ENCODE measurements around the gene MRPL16.
"Not testable (repeated sequence)": the region's sequence is repeated elsewhere in the genome, so short reads cannot be mapped to it uniquely, and the experiment has no call there.

MRPL16 gene

DNA sequence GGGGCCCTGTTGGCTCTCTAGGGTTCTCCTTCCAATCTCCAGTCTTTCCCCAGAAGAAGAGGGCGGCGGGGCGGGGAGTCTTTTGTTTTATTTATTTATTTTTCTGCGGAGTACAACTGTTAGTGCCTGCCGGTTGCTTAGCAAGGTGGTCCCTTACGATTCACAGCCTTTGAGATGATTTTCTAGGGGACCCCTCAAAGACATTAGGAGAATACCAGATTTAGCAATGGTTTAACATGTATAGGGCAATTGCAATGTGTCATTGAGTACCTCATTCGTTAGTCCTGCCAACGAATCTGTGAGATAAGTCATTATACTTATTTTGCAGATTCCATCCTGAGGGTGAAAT, 307 bp upstream of the MRPL16 start:
- no peak for DNase-seq

DNA sequence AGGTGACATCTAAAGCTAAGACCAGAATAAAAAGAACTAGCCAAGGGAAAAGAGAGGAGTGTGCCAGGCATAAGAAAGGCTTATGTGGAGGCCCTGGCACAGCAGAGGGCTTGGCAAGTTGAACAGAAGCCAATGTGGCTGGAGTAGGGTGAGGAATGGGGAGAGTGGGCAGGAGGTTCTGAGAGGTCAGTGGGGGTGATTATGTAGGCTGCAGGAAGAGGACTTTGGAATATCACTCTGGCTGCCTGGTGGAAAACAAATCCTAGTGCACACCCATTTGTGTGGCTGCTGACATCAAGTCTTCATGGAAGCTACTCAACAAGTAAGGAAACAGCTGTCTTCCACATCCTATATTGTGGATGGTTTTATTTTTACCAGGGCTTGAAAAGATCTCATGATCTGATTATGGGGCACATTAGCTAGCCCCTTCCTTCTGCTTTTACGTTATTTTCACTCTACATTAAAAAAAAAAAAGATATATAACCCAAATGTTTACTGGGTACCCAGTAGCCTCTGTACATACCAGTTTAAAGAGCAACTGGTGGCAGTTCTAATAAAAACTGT, 3.4 kb downstream of the MRPL16 start:
- DNase-seq, result no peak

DNA sequence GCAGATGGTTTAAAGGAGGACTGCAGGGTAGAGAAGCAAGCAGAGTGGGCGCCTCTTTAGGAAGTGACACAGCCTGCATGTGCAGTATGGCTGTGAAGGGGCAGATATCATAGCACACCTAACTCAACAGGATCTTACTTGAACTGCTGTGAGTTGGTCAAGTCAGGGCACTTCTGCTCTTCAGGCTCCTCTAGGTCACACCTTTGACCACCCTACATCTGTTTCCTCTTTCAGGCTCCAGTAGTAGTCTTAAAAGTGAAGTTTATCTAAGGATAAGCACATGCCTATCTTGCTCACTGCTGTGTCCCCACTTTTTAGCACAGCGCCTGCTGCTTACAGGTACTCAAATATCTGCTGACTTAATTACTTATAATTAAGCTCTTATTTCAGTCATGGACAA, 6.5 kb downstream of the MRPL16 start:
- DNase-seq, result no peak

DNA sequence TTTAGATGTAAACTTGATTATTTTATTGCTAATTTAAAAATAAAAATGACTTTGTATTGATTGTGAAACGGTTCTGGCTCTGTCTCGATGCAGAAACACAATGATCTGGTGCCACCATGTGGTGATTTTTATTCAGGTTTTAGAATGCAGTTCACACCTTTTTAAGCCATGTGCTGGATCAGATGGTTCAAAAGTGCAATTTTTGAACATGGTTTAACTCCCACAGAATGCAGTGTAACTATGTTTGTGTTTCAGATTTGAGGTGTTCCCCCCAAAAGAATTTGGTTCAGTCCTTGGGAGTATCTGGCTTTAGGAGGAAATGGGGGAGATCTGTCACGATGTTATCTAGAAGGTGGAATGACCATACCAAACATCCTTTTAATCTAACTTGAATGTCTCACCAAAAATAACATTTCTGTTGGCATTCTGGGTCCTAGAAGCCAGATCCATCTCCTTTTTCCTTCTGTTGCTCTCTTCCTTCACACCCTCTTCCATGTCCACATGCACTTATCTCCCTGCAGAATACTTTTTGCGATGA, 7.9 kb downstream of the MRPL16 start:
- no peak for DNase-seq

DNA sequence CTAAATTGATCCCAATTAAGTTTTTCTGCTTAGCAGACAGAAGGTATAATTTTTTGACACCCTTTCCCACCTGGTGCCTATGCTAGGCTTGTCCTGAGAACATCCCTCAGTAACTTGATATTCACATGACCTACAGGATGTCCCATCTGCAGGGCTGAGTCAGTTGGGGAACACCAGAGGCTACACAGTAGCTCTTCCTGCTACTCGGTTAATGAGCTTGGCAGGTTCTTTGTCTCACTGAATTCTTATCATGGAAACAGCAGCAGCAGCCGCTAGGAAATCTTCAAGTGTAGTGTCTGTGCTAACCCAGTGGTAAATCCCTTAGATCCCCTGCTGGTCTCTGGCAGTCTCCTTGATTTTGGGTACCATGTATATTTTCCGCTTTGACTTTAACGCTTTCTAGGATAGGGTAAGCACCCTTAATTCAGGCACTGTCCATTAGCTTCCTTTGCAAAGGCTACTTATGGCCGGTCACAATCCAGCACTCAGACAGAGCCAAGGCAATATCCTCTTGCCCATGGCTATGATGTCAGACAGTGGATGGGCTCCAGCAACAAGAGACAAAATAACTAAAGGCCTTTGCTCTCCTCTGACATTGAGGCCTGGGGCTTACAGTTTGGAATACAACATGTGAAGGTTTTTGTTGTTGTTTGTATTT, 8.5 kb downstream of the MRPL16 start:
- DNase-seq, result no peak

DNA sequence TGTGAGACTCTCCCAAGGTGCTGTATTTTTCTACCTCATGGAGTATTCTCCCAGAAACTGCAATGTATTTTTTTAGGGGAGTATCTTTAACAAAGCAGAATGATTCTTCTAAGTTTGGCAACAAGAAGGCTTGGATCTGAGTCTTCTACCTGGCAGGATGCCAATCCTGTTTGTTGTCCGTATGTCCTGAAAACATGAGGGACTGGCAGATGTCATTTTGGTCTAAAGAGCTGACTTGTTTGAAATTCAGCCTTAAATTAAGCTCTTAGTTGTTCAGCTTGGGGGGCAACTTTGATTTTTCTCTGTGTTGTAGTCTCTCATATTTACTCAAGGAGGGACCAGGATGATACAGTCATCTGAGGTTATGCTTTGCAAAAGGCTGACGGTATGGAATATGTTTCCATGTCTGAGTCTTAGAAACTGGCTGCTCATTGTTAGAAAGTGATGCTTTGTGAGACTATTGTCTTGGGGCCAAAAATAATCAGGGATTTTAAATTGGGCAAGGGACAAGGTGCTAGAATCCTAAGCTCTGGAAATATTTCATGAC, 9.3 kb downstream of the MRPL16 start:
- no peak for DNase-seq

DNA sequence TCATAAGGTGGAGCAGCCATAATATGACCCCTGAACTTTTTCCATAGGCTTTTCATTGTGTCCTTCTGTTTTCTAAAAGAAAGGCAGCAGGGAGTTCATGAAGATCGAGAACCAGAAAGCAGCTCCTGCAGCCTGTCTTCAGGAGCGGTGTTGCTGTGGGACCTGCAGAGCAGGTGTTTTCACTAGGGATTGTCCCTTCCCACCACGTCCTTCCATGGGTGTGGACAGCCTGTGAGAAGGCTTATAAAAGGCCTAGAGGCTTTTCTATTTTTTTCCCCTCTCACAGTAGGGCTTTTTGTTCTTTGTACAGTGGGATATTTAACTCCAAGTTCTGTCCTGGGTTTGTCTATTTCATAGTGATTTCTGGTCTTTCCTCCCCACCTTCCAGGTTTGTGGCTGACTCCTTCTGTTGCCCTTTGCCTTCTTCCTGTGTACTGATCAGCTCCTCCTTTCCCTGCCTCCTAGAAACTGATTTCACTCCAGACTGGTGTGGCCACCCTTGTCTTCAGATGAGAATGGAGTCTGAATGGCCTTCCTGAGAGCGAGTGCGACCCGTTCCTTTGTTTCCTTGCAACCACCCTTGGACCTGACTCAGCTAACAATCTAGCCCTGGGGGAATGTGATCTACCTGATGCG, 10.1 kb downstream of the MRPL16 start:
- DNase-seq, result no peak

DNA sequence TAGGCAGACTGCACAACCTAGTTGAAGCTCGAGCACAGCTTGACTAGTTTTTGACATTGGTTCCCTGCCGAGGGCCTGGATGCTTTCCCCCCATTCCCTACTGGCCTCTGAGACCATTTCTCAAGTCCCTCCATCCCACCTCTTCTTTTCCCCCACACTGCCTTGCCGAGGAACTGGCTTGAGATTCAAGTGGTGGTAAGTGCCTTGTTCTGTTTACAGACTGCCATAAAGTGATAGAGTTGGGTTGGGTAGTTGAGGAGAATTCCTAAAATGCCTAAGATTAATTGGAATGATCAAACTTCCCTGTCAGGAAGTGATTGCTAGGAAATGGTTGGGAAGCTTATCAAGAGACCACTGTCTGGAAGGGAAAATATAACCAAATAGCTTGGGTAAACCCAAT, 16.2 kb downstream of the MRPL16 start:
- DNase-seq, result no peak

DNA sequence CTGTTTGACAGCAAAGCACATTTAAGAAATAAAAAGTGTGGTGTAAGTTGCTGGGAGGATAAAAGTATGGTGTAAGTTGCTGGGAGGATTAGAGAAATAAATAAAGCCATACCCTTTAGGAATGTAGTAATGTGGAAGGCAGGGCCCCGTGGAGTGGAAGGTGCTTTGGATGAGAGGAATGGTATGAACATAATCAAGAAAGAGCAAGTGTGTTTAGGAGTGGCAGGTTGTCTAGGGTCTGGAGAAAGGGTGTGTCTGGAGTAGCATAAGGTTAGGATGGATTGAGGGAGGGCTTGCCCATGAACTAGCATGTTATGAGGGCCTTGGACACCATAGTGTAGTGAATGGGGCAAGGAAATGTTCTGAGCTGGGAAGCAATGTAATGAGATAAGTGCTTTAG, 18.1 kb downstream of the MRPL16 start:
- DNase-seq, result no peak

DNA sequence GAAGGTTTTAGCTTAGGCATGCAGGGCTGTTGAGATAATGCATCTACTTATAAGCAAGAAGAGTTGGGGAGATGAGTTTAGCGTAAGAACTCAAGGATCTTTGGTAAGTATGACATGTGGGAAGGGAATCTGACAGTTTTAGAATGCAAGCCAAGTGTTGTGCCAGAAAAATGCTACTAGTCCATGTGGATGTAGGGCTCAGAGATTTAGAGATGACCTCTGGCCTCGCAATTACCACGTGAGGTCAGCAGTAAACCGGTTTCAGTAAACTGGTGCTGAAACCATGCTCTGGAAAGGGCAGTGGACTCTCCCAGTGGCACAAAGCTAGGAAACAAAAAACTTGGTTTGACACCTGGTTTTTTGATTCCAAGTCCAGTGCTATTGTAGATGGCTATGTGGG, 18.9 kb downstream of the MRPL16 start:
- no peak for DNase-seq

DNA sequence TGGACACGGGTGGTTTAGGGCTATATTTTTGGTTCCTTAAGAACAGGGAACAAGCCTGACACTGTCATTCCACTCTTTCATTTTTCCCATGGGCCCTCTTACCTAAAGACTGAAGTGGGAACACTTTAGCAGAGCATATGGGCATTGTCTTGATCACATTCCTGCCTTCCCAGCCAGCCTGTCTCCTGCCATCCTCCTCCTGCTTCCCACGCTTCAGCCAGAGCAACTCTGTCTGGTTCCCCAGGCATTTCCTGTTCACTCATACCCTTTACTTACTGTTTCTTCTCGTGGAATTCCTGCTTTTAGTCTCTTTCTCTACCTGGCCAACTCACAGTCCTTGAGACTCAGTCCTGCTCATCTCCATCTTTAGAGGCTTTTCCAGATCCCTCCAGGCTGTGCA, 22.8 kb downstream of the MRPL16 start:
- DNase-seq, result no peak

DNA sequence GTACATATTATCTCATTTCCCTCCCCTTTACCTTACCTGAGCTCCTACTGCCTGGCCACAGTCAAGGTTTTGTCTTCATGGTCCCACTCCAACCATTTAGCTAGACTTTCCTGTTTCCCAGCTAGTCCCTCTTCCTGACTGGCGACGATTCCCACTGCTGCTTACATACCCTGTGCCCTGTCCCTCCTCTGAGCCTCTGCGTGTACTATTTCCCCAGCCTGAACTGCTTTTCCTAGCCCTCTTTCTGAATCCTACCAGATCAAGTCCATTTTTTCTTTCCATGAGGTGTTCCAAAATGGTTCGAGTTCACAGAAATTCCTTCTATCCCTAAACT, 23.4 kb downstream of the MRPL16 start:
- DNase-seq, result no peak

DNA sequence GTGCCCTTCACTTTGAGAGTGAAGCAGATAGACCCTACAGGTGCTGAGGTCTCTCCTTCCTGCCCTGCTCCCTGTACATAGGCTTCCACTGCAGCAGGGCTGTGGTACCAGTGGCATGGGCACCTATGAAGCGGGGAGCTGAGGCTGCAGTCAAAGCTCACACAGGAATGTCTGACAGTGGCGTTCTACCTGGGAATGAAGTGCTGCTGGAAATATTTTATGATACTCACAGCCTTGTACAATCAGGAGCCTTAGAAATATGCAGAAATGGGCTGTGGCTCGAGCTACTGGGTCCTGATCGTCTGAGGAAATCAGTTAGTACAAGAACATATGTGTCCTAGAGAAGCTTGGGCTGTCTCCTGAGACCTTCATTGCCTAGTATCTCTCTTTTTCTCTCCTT, 24.8 kb downstream of the MRPL16 start:
- DNase-seq, result no peak

DNA sequence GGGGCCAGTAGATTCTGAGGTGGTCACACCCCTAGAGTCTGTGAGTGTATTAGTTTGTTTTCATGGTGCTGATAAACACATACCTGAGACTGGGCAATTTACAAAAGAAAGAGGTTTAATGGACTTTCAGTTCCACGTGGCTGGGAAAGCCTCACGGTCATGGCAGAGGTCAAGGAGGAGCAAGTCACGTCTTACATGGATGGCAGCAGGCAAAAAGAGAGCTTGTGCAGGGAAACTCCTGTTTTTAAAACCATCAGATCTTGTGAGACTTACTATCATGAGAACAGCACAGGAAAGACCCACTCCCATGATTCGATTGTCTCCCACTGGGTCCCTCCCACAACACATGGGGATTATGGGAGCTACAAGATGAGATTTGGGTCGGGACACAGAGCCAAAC, 26.1 kb downstream of the MRPL16 start:
- not testable (repeated sequence) for DNase-seq

DNA sequence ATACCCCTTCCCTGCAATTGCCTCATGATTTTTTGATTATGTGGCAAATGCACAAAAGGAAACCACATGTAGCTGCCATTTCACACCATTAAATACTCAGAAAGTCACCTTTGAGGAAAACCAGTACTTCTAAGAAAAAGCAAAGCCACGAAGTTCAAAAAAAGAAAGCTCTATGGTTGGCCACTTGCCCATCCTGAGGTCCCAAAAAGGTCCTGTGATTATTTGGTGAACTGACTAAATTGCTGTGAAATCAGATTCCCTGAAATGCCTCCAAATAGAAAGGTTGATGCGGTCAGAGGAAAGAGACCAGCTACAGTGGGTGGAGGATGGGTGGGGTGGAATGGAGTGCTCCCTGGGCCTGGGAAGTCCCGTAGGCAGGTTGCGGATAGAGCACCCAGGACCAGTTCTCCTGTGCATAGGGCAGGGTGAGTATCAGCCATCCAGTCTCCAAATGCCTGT, 26.9 kb downstream of the MRPL16 start:
- no peak for DNase-seq

DNA sequence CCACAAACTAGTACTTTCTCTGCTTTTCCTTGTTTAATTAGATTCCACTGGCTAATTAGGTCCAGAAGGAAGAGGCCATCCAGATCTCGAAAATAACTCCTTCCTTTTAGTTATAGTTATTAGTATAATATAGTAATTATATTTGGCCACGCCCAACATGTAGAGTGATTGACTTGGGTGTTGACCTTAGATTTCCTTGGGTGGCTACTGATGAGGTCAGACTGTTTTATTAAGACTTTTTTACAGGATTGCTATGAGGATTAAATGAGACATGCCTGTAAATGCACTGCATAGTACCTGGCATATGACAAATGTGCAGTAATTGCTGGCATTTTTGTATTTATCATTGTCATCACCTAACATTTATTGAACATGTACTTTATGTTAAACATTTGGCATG, 28.5 kb downstream of the MRPL16 start:
- no peak for DNase-seq

DNA sequence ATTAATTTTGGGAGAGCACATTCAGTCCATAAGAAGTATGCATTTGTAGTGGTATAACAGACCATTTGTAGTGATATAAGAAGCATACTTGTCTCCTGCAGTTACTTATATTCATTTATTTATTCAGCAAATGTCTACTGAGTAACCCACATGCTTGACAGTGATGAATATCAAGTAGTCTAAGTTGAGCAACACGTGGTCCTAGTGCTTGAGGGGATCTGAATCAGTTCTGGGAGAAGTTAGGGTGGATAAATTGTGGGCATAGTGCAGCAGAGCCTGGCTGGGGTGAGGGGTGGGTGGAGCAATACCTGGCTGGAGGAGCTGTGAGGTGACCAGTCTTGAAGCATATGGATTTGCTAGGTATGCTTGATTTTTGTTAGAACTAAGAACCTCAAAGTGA, 31.1 kb downstream of the MRPL16 start:
- DNase-seq, result no peak

DNA sequence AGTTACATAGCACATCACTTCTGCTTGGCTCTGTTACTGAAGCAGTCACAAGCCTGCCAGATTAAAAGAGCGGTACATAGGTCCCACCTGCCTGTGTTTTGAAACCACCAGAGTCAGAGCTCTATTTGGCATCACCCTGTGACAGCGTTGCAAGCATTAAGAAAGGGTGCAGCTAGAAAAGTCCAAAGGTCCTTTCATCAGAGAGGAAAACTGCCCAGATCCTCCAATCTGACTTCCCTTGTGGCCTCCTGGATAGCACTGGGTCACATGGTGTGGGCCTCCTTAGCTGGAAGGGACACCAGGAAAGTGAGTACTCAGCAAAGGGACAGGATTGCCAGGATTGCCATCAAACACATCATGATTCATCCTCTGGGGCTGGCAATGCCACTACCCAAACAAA, 32.5 kb downstream of the MRPL16 start:
- DNase-seq, result no peak

DNA sequence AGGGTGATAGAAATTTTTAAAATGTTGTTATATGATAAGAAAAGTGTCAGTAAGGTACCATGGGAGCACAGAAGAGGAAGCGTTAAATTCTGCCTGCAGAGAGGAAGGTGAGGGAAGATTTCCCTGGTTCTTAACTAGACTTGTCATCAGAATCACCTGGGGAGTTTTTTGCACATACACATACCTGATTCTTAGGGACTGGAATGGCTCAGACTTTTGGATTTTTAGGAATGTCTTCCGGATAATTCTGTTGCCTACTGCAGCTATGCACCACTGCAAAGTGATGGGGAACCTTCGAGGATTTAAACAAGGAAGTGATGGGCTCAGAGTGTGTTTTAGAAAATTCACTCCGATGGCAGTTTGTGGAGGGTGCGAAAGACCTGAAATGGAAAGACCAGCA, 33.5 kb downstream of the MRPL16 start:
- no peak for DNase-seq

DNA sequence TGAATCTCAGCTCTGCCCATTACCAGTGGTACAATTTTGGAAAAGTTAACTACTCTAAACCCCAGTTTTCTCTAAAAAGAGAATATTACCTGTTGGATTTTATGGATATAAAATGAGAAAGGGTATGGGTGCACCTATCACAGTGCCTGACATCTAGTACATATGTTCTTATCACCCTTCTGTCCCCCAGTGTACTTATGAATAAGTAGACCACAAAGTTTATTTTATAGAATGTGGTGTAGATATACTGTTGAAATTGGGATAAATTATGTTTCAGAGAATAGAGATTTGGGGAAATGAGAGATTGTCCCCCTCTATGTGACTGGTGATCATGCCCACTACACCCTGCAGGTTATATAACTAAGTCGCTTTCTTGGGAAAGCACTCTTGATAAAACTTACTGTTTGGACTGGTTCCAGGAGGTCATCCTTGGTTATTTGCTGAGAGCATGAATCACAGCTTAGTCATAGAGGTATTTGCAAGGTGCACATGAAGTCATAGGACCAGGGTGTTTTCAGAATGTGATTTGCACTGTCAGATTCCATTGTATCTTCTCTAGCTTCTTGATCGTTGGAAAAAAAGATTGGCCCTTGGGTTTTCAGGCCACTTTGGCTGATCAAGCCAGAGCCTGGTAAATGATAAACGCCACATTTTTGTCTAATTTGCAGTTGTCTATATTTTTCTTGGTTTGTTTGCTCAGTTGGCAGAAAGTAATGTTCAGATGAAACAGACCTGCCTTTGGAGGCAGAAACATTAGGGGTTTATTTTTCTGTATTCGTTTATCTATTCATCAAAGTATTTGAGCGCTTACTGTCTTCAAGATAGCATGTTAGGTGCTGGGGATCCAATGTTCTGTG, 34.1 kb downstream of the MRPL16 start:
- DNase-seq, result no peak

DNA sequence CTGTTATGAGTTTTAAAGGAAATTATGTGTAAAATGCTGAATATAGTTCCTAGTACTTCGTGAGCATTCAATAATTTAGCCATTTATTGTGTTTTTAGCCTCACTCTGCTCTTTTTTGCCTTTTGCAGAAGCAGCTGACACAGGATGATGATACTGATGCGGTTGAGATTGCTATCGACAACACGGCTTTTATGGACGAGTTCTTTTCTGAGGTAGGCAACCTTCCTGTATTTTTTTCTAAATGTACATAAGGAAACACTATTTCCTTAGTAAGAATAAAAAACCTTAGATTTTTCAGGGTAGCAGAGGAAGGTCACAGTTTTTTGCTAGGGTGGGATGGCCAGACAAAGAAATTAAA, 37.5 kb downstream of the MRPL16 start:
- DNase-seq, result no peak

DNA sequence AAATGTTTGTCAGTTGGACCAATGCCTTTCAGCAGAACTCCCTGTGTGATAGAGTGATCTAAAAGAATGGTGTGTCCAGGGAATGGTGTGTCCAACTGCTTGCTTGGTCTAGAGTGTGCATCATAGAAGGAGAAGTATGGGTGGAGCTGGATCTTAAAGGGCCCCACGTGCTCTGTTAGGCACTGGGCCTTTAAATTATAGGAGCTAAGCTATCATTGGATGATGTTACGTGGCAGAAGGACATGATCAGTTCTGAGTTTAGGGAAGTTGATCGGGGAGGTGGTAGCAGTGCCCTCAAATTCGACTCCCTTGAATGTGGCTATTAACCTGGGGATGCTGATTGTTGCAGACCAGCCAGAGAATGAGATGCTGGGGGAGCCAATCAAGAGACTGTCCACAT, 39.0 kb downstream of the MRPL16 start:
- DNase-seq, result no peak

DNA sequence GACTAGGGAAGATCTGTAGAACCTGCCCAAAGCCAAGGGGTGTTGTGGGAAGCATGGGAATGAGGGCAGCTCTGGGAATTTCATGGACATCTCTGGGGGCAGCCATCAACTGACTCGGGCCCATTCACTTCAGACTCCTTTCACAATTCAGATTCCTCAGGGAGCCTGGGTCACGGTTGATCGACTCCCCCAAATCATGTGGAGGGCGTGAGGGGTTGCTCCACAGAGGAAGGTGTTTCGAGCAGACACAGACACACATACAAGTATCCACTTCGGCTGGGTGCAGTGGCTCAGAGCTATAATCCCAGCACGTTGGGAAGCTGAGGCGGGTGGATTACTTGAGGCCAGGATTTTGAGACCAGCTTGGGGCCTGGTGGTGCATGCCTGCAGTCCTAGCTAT, 39.7 kb downstream of the MRPL16 start:
- DNase-seq, result no peak

DNA sequence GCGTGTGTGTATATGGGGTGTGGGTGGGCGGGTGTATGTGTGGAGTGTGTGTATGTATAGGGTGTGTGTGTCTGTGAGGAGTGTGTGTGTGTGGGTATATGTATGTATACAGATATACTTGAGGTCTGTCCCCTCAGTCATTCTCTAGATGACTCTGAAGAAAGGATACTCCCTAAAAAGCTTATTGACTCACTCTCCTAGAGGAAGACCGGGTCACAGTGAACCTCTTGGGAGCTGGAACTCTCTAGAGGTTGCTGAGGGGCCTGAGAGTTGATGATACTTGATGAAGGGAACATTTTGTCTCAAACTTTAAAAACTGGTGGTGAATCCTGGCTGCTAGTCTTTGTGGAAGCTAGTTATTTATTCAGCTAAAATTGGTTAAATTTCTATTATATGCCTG, 40.3 kb downstream of the MRPL16 start:
- no peak for DNase-seq

Data from activated CD8-positive, alpha-beta memory T cell treated with anti-CD3 and anti-CD28 coated beads for 24 hours (primary cell).